A549 (cell line): ENCODE measurements around the gene CCND1. TPM values are rescaled to one million over a fixed set of nuclear protein-coding genes. Genes with fewer than 3 reads are reported as not detected.

Experiments used
- ATAC-seq, 2 experiments: fragments of 200-7000 bp in 1 of 2; fragments of >200 bp in 1 of 2; cut with Nextera tagmentation in 1 of 2; cut with Tn5 transposase in 1 of 2; 3 replicates each; pipeline versions ENCODE4 v1.8.0 to v1.9.1; 2018 to 2020; ENCODE audit warnings: mild to moderate bottlenecking in 1 of 2, moderate library complexity in 1 of 2
- CTCF ChIA-PET: fragments of 300-600 bp; sonication (Branson Sonifier 250); formaldehyde crosslinking; extraction: SDS; loops from one replicate; lab custom pipeline; 2021; ENCODE audit warnings: antibody characterized with exemption, inconsistent platforms; lab: Yijun Ruan, JAX
- POLR2A ChIA-PET: fragments of 350-600 bp; formaldehyde crosslinking; extraction: SDS; loops from one replicate; lab custom pipeline; 2021; ENCODE audit warnings: antibody characterized with exemption, inconsistent platforms; lab: Yijun Ruan, JAX
- DNase-seq, 2 experiments: peaks; one replicate each; pipeline versions ENCODE4 v3.0.0 to v3.0.0-alpha.2; 2011 to 2016; ENCODE audit warnings: low read depth in 1 of 2, low spot score in 1 of 2
- FAIRE-seq: peaks from 2 replicates; lab custom pipeline; 2011; peaks lifted over from hg19 to GRCh38; lab: Jason Lieb, UNC
- H3K27ac ChIP-seq, 2 experiments: fragments of >200 bp; sonication (Bioruptor Twin); formaldehyde crosslinking; 3 replicates each; pipeline ENCODE4 v1.5.1; 2016 to 2017
- H3K4me1 ChIP-seq: fragments of >200 bp; sonication (Bioruptor Twin); formaldehyde crosslinking; 3 replicates; pipeline ENCODE4 v1.6.1; 2016
- H3K4me2 ChIP-seq: fragments of >200 bp; sonication (Bioruptor Twin); formaldehyde crosslinking; 3 replicates; pipeline ENCODE4 v1.6.1; 2016
- H3K4me3 ChIP-seq: fragments of >200 bp; sonication (Bioruptor Twin); formaldehyde crosslinking; 3 replicates; pipeline ENCODE4 v1.5.1; 2016
- H3K9me3 ChIP-seq: fragments of >200 bp; sonication (Bioruptor Twin); formaldehyde crosslinking; 3 replicates; pipeline ENCODE4 v1.6.1; 2016
- BCL3 ChIP-seq: fragments of >200 bp; sonication (Bioruptor Twin); formaldehyde crosslinking; IDR thresholded peaks from 3 replicates; pipeline ENCODE4 v1.6.1; 2016
- CHD2 ChIP-seq: fragments of 150-350 bp; IDR thresholded peaks from 2 replicates; pipeline ENCODE4 v1.6.1; 2014; ENCODE audit warnings: low read length; ENCODE audit not compliant: partially characterized antibody
- EHF ChIP-seq: fragments of 250-450 bp; sonication (Bioruptor Pico); IDR thresholded peaks from 2 replicates; pipeline ENCODE4 v1.5.0; 2020; ENCODE audit warnings: mild to moderate bottlenecking
- ESRRA ChIP-seq: fragments of 150-350 bp; IDR thresholded peaks from 2 replicates; pipeline ENCODE4 v1.6.1; 2014; ENCODE audit warnings: mild to moderate bottlenecking, low read length, borderline replicate concordance
- HMGXB4 ChIP-seq: fragments of 250-450 bp; sonication (Bioruptor Pico); IDR thresholded peaks from 2 replicates; pipeline ENCODE4 v1.5.0; 2021; ENCODE audit warnings: mild to moderate bottlenecking, moderate library complexity, borderline replicate concordance
- HOXB13 ChIP-seq: fragments of 250-450 bp; sonication (Bioruptor Pico); IDR thresholded peaks from 2 replicates; pipeline ENCODE4 v1.5.0; 2020; ENCODE audit warnings: low read depth, mild to moderate bottlenecking, moderate library complexity
- JUN ChIP-seq, 2 experiments: fragments of >200 bp; sonication (Bioruptor Twin); formaldehyde crosslinking; IDR thresholded peaks; 2 replicates in 1 of 2; 3 replicates in 1 of 2; pipeline ENCODE4 v1.6.1; 2016 to 2017
- JUNB ChIP-seq: fragments of >200 bp; sonication (Bioruptor Twin); formaldehyde crosslinking; IDR thresholded peaks from 2 replicates; pipeline ENCODE4 v1.6.1; 2016
- KDM5A ChIP-seq: fragments of 200-600 bp; sonication (generic); IDR thresholded peaks from 2 replicates; pipeline ENCODE4 v1.6.1; 2016; ENCODE audit warnings: antibody characterized with exemption, mild to moderate bottlenecking
- MAFK ChIP-seq: fragments of 450-650 bp; IDR thresholded peaks from 2 replicates; pipeline ENCODE4 v1.6.1; 2014; ENCODE audit not compliant: partially characterized antibody
- MAZ ChIP-seq: fragments of 150-350 bp; IDR thresholded peaks from 2 replicates; pipeline ENCODE4 v1.6.1; 2014; ENCODE audit warnings: antibody characterized with exemption, low read depth, low read length, borderline replicate concordance
- NPAS2 ChIP-seq: fragments of 250-450 bp; sonication (Bioruptor Pico); IDR thresholded peaks from 2 replicates; pipeline ENCODE4 v1.8.0; 2022; ENCODE audit warnings: mild to moderate bottlenecking, moderate library complexity, borderline replicate concordance
- POLR2AphosphoS2 ChIP-seq: conservative IDR thresholded peaks from 2 replicates; pipeline ENCODE4 v1.6.1; 2012; ENCODE audit warnings: low read length, improper control_type of control experiment, inconsistent platforms
- RAD21 ChIP-seq, 2 experiments: fragments of >200 bp in 1 of 2; sonication (Bioruptor Twin) in 1 of 2; formaldehyde crosslinking in 1 of 2; IDR thresholded peaks in 1 of 2; conservative IDR thresholded peaks in 1 of 2; 2 replicates in 1 of 2; 3 replicates in 1 of 2; pipeline ENCODE4 v1.6.1; 2012 to 2018; ENCODE audit warnings: inconsistent platforms in 1 of 2
- RFX5 ChIP-seq: fragments of 450-650 bp; IDR thresholded peaks from 2 replicates; pipeline ENCODE4 v1.7.1; 2014; ENCODE audit warnings: antibody characterized with exemption, mild to moderate bottlenecking, moderate library complexity
- SREBF2 ChIP-seq: fragments of 450-650 bp; IDR thresholded peaks from 2 replicates; pipeline ENCODE4 v1.6.1; 2014; ENCODE audit warnings: mild to moderate bottlenecking, moderate library complexity
- TFCP2L1 ChIP-seq: fragments of 250-450 bp; sonication (Bioruptor Pico); IDR thresholded peaks from 2 replicates; pipeline ENCODE4 v1.5.0; 2021; ENCODE audit warnings: mild to moderate bottlenecking
- ZFP36 ChIP-seq: fragments of 450-650 bp; IDR thresholded peaks from 2 replicates; pipeline ENCODE4 v1.6.1; 2014; ENCODE audit warnings: borderline replicate concordance; ENCODE audit not compliant: partially characterized antibody
- ZSCAN20 ChIP-seq: fragments of 250-450 bp; sonication (Bioruptor Pico); IDR thresholded peaks from 2 replicates; pipeline ENCODE4 v1.8.0; 2022; ENCODE audit warnings: mild to moderate bottlenecking, moderate library complexity
- WGBS: methylation state at CpG from one replicate; pipeline ENCODE4 v1.1.6; 2017; ENCODE audit errors: missing lambda C conversion rate; 5-methylcytosine and 5-hydroxymethylcytosine counted together
- polyA plus RNA-seq, 4 experiments: library from polyadenylated mRNA; depleted of rRNA in 3 of 4; stranded (reverse); fragments of >200 nt; fragmentation: RNase III in 1 of 4; extraction: RNeasy Plus Mini Kit Qiagen cat#74134 plus additional on column Dnase treatment in 1 of 4; gene quantifications; 2 replicates in 3 of 4; 3 replicates in 1 of 4; pipeline ENCODE4 v1.2.3, GENCODE V29; 2011 to 2017

Gene CCND1
- polyA plus RNA-seq, 2 of the 4 experiments (the other 2 are of a cell fraction): 131 to 136 TPM

GRCh38 chr11:69674886-69675714 lies 34.1 kb downstream of the CCND1 start, which contains the start of gene LTO1 (continued):
- TF ChIP-seq HMGXB4 (CRISPR knock-in tag): no peak
- no peak for TF ChIP-seq HOXB13
- peak; percentile 62 for TF ChIP-seq KDM5A
- TF ChIP-seq NPAS2 (CRISPR knock-in tag): no peak
- TF ChIP-seq TFCP2L1 (CRISPR knock-in tag): no peak
- TF ChIP-seq JUNB: no peak

DNA sequence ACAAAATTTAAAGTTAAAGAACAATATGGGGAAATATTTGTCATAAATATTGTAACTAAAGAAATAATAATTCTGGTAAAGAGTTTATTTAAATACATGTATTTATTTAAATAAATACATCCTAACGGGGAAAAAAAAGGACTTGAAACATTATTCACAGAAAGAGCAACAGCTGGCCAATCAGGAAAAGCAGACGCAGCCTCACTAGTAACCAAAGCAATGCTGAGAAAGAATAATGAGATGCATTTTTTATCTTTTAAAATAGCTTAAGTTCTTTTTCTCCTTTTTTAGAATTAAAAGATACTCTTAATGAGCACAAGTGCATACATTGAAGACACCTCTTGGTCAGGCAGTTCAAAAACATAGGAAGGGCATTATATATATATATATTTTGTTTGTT lies 36.8 kb downstream of the CCND1 start:
- WGBS: 84% methylated on average over 2 of the region's 2 CpGs
- CTCF ChIA-PET: interaction anchor here (0.8 to 2.0 kb wide), 7 partner anchors 27 to 576 kb away, joined by 3 to 6 read pairs (median 4); no protein-coding TSS in a partner anchor
- Histone ChIP-seq H3K4me3 (no peak overlapping the region), H3K4me2 (no peak overlapping the region), H3K9me3 (no peaks in the 10 kb centered on the region), H3K27ac (no peak overlapping the region), H3K4me1 (peaks cover 18% of the 10 kb centered on the region; the same call in 2 of the 3 replicates)
- POLR2A ChIA-PET: no interaction called here
- no peak for ATAC-seq
- FAIRE-seq: no peak
- TF ChIP-seq RFX5: peak; percentile 59; the same call in 1 of the 2 replicates
- no peak for TF ChIP-seq KDM5A
- no peak for TF ChIP-seq SREBF2
- TF ChIP-seq MAFK: no peak
- DNase-seq: no peak

GRCh38 chr11:69680688-69681087 lies 39.7 kb downstream of the CCND1 start:
- 91% methylated on average over 5 of the region's 5 CpGs for WGBS
- H3K9me3 ChIP-seq: no peaks in the 10 kb centered on the region
- TF ChIP-seq CHD2 (no peak), POLR2AphosphoS2 (no peak), ZSCAN20 (CRISPR knock-in tag) (no peak), MAZ (no peak), EHF (CRISPR knock-in tag) (no peak), JUN (IDR thresholded peaks at IDR 0.05) (no peak), RAD21 (conservative IDR thresholded peaks at IDR 0.05 in 1 of 2, IDR thresholded peaks at IDR 0.05 in 1 of 2) (no peak), BCL3 (no peak), KDM5A (no peak), ESRRA (no peak), ZFP36 (no peak)
- H3K4me1 ChIP-seq: 0 out of 3 replicates have a peak, but pooled peaks cover 5% of the 10 kb centered on the region
- no peak overlapping the region for H3K27ac ChIP-seq
- FAIRE-seq: no peak
- POLR2A ChIA-PET: no interaction called here
- no peak overlapping the region for H3K4me3 ChIP-seq
- CTCF ChIA-PET: interaction anchor here (1.7 kb wide), 1 partner anchor 37 kb away, joined by 3 read pairs; no protein-coding TSS in a partner anchor
- ATAC-seq: no peak
- no peak overlapping the region for H3K4me2 ChIP-seq
- DNase-seq: no peak
